ENCODE measurements around the gene PSD2.

PSD2 gene

GRCh38 chr5:139862313-139862712 is 66.7 kb downstream of the PSD2 start:
- no peak overlapping the region for H3K4me3 ChIP-seq (replicated peaks in 1 of 2; ENCODE audit: low read depth in 2 of 2, low read length in 2 of 2)
- TF ChIP-seq CTCF (IDR thresholded peaks at IDR 0.05; ENCODE audit: low read depth, low read length) = no peak
- peak; percentile 16 to 61 for DNase-seq (ENCODE audit: low read depth in 2 of 2)

GRCh38 chr5:139862803-139863202 is 67.2 kb downstream of the PSD2 start:
- TF ChIP-seq CTCF (IDR thresholded peaks at IDR 0.05; ENCODE audit: low read depth, low read length) = no peak
- no peak for DNase-seq (ENCODE audit: low read depth in 2 of 2)

GRCh38 chr5:139863361-139863760 is 67.8 kb downstream of the PSD2 start:
- DNase-seq (ENCODE audit: low read depth in 2 of 2) = peak in 1 of 2 donors; percentile 19
- H3K4me3 ChIP-seq (replicated peaks in 1 of 2; ENCODE audit: low read depth in 2 of 2, low read length in 2 of 2) = no peak overlapping the region
- TF ChIP-seq CTCF (IDR thresholded peaks at IDR 0.05; ENCODE audit: low read depth, low read length) = no peak

More at GRCh38 chr5:139862803-139863202, 67.2 kb downstream of the PSD2 start:
- no peak overlapping the region for H3K4me3 ChIP-seq (replicated peaks in 1 of 2; ENCODE audit: low read depth in 2 of 2, low read length in 2 of 2)

- no peak overlapping the region for H3K4me3 ChIP-seq (replicated peaks in 1 of 2; ENCODE audit: low read depth in 2 of 2, low read length in 2 of 2)
- TF ChIP-seq CTCF (IDR thresholded peaks at IDR 0.05; ENCODE audit: low read depth, low read length) = peak; percentile 88
- DNase-seq (ENCODE audit: low read depth in 2 of 2) = peak; percentile 59 to 67
These were observed 68.4 kb downstream of the PSD2 start for GRCh38 chr5:139863855-139864558.

GRCh38 chr5:139864716-139865483 is 69.3 kb downstream of the PSD2 start:
- H3K4me3 ChIP-seq (replicated peaks in 1 of 2; ENCODE audit: low read depth in 2 of 2, low read length in 2 of 2) = no peak overlapping the region
- no peak for DNase-seq (ENCODE audit: low read depth in 2 of 2)
- no peak for TF ChIP-seq CTCF (IDR thresholded peaks at IDR 0.05; ENCODE audit: low read depth, low read length)

- DNase-seq (ENCODE audit: low read depth in 2 of 2) = no peak
- H3K4me3 ChIP-seq (replicated peaks in 1 of 2; ENCODE audit: low read depth in 2 of 2, low read length in 2 of 2) = no peak overlapping the region
- TF ChIP-seq CTCF (IDR thresholded peaks at IDR 0.05; ENCODE audit: low read depth, low read length) = no peak
These were observed 71.5 kb downstream of the PSD2 start for GRCh38 chr5:139867109-139867508.
